HFFc6 (cell line): Measurements from ENCODE around the gene VPS50. TPM values are rescaled to one million over a fixed set of nuclear protein-coding genes. Genes with fewer than 3 reads are reported as not detected.

Source experiments
- DNase-seq: peaks from one replicate; pipeline ENCODE4 v3.0.0-alpha.2; 2018
- H3K27ac Mint-ChIP-seq: 2 replicates; pipeline ENCODE4 v1.8.0; 2020; ENCODE audit warnings: mild to moderate bottlenecking, mixed read lengths
- H3K27me3 Mint-ChIP-seq: 2 replicates; pipeline ENCODE4 v1.8.0; 2021; ENCODE audit warnings: mild to moderate bottlenecking, moderate library complexity, mixed read lengths; ENCODE audit not compliant: insufficient read depth
- H3K36me3 Mint-ChIP-seq: 2 replicates; pipeline ENCODE4 v1.8.0; 2021; ENCODE audit warnings: low read depth, mixed read lengths
- H3K4me1 Mint-ChIP-seq: 2 replicates; pipeline ENCODE4 v1.8.0; 2020; ENCODE audit warnings: low read depth, mixed read lengths
- H3K4me3 Mint-ChIP-seq: 2 replicates; pipeline ENCODE4 v1.8.0; 2020; ENCODE audit warnings: mild to moderate bottlenecking, moderate library complexity, mixed read lengths
- H3K9me3 Mint-ChIP-seq: 2 replicates; pipeline ENCODE4 v1.8.0; 2020; ENCODE audit warnings: mild to moderate bottlenecking, mixed read lengths
- total RNA-seq, 6 experiments: library from RNA; stranded (reverse); fragmentation: NEBNext Ultra II Directional; extraction: Animal tissue kit (Norgen Biotek cat#: 25700); gene quantifications; 2 replicates in 1 of 6; 3 replicates in 5 of 6; pipeline ENCODE4 v1.2.3, GENCODE V29; 2021
- TF ChIP-seq, protein P1 (sequence below): fragments of 200-600 bp; sonication (generic); IDR thresholded peaks from 2 replicates; pipeline ENCODE4 v1.5.0; 2021; ENCODE audit warnings: antibody characterized with exemption, mild to moderate bottlenecking

The VPS50 gene
- total RNA-seq, 6 experiments from 2014 or later: 17.0 to 20.3 (median 19.1) TPM

- TF ChIP-seq, protein P1, sequence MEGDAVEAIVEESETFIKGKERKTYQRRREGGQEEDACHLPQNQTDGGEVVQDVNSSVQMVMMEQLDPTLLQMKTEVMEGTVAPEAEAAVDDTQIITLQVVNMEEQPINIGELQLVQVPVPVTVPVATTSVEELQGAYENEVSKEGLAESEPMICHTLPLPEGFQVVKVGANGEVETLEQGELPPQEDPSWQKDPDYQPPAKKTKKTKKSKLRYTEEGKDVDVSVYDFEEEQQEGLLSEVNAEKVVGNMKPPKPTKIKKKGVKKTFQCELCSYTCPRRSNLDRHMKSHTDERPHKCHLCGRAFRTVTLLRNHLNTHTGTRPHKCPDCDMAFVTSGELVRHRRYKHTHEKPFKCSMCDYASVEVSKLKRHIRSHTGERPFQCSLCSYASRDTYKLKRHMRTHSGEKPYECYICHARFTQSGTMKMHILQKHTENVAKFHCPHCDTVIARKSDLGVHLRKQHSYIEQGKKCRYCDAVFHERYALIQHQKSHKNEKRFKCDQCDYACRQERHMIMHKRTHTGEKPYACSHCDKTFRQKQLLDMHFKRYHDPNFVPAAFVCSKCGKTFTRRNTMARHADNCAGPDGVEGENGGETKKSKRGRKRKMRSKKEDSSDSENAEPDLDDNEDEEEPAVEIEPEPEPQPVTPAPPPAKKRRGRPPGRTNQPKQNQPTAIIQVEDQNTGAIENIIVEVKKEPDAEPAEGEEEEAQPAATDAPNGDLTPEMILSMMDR: no peak
- H3K4me1 Mint-ChIP-seq: peaks cover 10% of the 10 kb centered on the region
- H3K4me3 Mint-ChIP-seq: no peak overlapping the region
- DNase-seq: no peak
- no peak overlapping the region for H3K27ac Mint-ChIP-seq
- peaks cover 6% of the 10 kb centered on the region for H3K27me3 Mint-ChIP-seq
- no peaks in the 10 kb centered on the region for H3K36me3 Mint-ChIP-seq
- H3K9me3 Mint-ChIP-seq: no peaks in the 10 kb centered on the region
Observed at GRCh38 chr7:93196336-93196735, 35.8 kb upstream of the VPS50 start.

DNA sequence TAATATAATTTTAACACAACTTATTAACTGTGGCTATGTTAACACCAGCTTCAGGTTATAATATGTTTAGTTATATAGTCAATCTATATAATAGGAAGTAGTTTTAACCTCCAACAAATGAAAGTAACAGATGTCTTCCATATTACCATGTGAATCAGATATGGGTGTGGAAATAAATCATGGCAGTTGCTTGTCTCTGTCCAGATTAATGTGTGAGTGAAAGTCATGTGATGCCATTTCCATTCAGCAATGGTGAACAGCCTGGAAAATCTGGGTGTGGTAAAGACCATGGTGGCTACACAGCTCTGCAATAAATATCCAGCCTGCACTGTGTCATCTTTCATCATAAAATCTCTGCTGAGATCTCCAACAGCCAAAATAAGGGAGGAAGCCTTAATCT, 33.7 kb upstream of the VPS50 start:
- no peak for DNase-seq
- Mint-ChIP-seq H3K27me3 (peaks cover 5% of the 10 kb centered on the region), H3K27ac (no peak overlapping the region), H3K9me3 (no peaks in the 10 kb centered on the region), H3K36me3 (no peaks in the 10 kb centered on the region), H3K4me1 (peaks cover 10% of the 10 kb centered on the region), H3K4me3 (no peak overlapping the region)
- TF ChIP-seq, protein P1: no peak

- H3K4me3 Mint-ChIP-seq: no peak overlapping the region
- H3K9me3 Mint-ChIP-seq: no peaks in the 10 kb centered on the region
- no peak for DNase-seq
- H3K27ac Mint-ChIP-seq: no peak overlapping the region
- H3K4me1 Mint-ChIP-seq: no peaks in the 10 kb centered on the region
- peaks cover 19% of the 10 kb centered on the region for H3K27me3 Mint-ChIP-seq
- H3K36me3 Mint-ChIP-seq: no peaks in the 10 kb centered on the region
- TF ChIP-seq, protein P1: no peak
Observed at GRCh38 chr7:93202594-93203250, 29.4 kb upstream of the VPS50 start.

- no peak overlapping the region for H3K4me3 Mint-ChIP-seq
- H3K27ac Mint-ChIP-seq: no peak overlapping the region
- no peaks in the 10 kb centered on the region for H3K9me3 Mint-ChIP-seq
- DNase-seq: no peak
- H3K36me3 Mint-ChIP-seq: no peaks in the 10 kb centered on the region
- no peaks in the 10 kb centered on the region for H3K4me1 Mint-ChIP-seq
- H3K27me3 Mint-ChIP-seq: peaks cover 19% of the 10 kb centered on the region
- TF ChIP-seq, protein P1: no peak
Observed at GRCh38 chr7:93203496-93203895, 28.7 kb upstream of the VPS50 start.

DNA sequence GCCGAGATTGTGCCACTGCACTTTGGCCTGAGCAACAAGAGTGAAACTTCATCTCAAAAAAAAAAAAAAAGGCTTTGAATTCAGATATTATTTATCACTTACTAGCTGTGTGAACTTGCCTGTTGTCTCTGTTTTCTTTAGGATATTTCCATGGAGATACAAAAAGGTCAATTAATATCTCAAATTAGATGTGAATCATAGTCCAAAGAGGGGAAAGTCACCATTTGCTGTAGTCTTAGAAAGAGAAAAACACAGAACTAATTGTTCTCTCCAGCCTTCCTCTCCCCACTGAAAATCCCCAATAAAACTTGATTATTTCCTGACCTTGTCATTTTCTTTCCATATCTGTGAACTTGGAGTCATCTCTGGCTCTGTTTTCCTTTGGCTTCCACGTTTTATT, 27.1 kb upstream of the VPS50 start:
- Mint-ChIP-seq H3K9me3 (no peaks in the 10 kb centered on the region), H3K4me1 (no peaks in the 10 kb centered on the region), H3K27me3 (peaks cover 19% of the 10 kb centered on the region), H3K27ac (no peak overlapping the region), H3K4me3 (no peak overlapping the region), H3K36me3 (no peaks in the 10 kb centered on the region)
- no peak for DNase-seq
- TF ChIP-seq, protein P1: no peak
